H1 (cell line): ENCODE data around the gene ANP32B. TPM values are rescaled to one million over a fixed set of nuclear protein-coding genes. Genes with fewer than 3 reads are reported as not detected.

ENCODE experiments used
- CTCF ChIA-PET: fragments of 300-600 bp; sonication (Branson Sonifier 250); formaldehyde crosslinking; loops from one replicate; lab custom pipeline; 2021; ENCODE audit not compliant: partially characterized antibody; lab: Charles Lee
- POLR2A ChIA-PET: fragments of 300-600 bp; sonication (Branson Sonifier 250); formaldehyde crosslinking; loops from one replicate; lab custom pipeline; 2021; ENCODE audit warnings: inconsistent platforms; ENCODE audit not compliant: partially characterized antibody; lab: Charles Lee
- DNase-seq, 2 experiments: peaks; one replicate each; pipeline versions ENCODE4 v3.0.0 to v3.0.0-alpha.2; 2010 to 2022; ENCODE audit warnings: low spot score in 2 of 2, low read depth in 1 of 2, mixed read lengths in 1 of 2
- FAIRE-seq: peaks from 2 replicates; lab custom pipeline; 2011; peaks lifted over from hg19 to GRCh38; lab: Jason Lieb, UNC
- H2AFZ ChIP-seq: 2 replicates; pipeline ENCODE4 v1.8.1; 2012; ENCODE audit warnings: low read length, inconsistent platforms
- H2AK5ac ChIP-seq: 2 replicates; pipeline ENCODE4 v1.6.1; 2013; ENCODE audit warnings: low read depth, low read length
- H2BK120ac ChIP-seq: replicated peaks from 2 replicates; pipeline ENCODE3; 2013; ENCODE audit warnings: low read depth, low read length, inconsistent platforms
- H2BK12ac ChIP-seq: 2 replicates; pipeline ENCODE4 v1.6.1; 2013; ENCODE audit warnings: low read depth, low read length
- H2BK15ac ChIP-seq: 2 replicates; pipeline ENCODE4 v1.6.1; 2013; ENCODE audit warnings: low read length
- H2BK20ac ChIP-seq: 2 replicates; pipeline ENCODE4 v1.6.1; 2013; ENCODE audit warnings: low read length
- H2BK5ac ChIP-seq: 2 replicates; pipeline ENCODE4 v1.6.1; 2013; ENCODE audit warnings: low read depth, low read length
- H3K14ac ChIP-seq: 2 replicates; pipeline ENCODE4 v1.6.1; 2013; ENCODE audit warnings: inconsistent platforms; ENCODE audit not compliant: insufficient read length
- H3K18ac ChIP-seq: 2 replicates; pipeline ENCODE4 v1.6.1; 2013; ENCODE audit warnings: low read length; ENCODE audit errors: extremely low read depth
- H3K23ac ChIP-seq: 2 replicates; pipeline ENCODE4 v1.6.1; 2013; ENCODE audit warnings: inconsistent platforms; ENCODE audit not compliant: insufficient read length
- H3K23me2 ChIP-seq: 2 replicates; pipeline ENCODE4 v1.6.1; 2013; ENCODE audit warnings: low read depth, low read length
- H3K27ac ChIP-seq: 2 replicates; pipeline ENCODE4 v1.6.1; 2011; ENCODE audit warnings: low read depth, low read length, inconsistent platforms
- H3K27me3 ChIP-seq, 4 experiments: replicated peaks in 1 of 4; 1 replicate in 1 of 4; 2 replicates in 3 of 4; pipeline versions ENCODE4 v1.6.1 to v1.8.1; 2011 to 2013; ENCODE audit warnings: low read length in 3 of 4, mild to moderate bottlenecking in 3 of 4, inconsistent platforms in 2 of 4, mixed read lengths in 2 of 4, moderate library complexity in 1 of 4; ENCODE audit not compliant: control insufficient read depth in 3 of 4, insufficient read depth in 3 of 4; ENCODE audit errors: extremely low read depth in 1 of 4
- H3K36me3 ChIP-seq, 4 experiments: 2 replicates each; pipeline versions ENCODE4 v1.6.1 to v1.8.1; 2011 to 2013; ENCODE audit warnings: mild to moderate bottlenecking in 4 of 4, low read length in 3 of 4, moderate library complexity in 2 of 4, control low read depth in 1 of 4, inconsistent platforms in 1 of 4; ENCODE audit not compliant: insufficient read depth in 4 of 4, control insufficient read depth in 2 of 4
- H3K4ac ChIP-seq: replicated peaks from 2 replicates; pipeline ENCODE3; 2013; ENCODE audit warnings: low read length, low read depth, mixed read lengths, inconsistent platforms; ENCODE audit not compliant: insufficient read length
- H3K4me1 ChIP-seq, 4 experiments: replicated peaks in 1 of 4; 1 replicate in 1 of 4; 2 replicates in 3 of 4; pipeline versions ENCODE4 v1.6.1 to v1.8.1; 2011 to 2013; ENCODE audit warnings: low read length in 3 of 4, inconsistent platforms in 2 of 4, mixed read lengths in 1 of 4; ENCODE audit not compliant: insufficient read depth in 4 of 4, control insufficient read depth in 3 of 4
- H3K4me2 ChIP-seq, 2 experiments: 2 replicates each; pipeline versions ENCODE4 v1.6.1 to v1.8.1; 2011 to 2013; ENCODE audit warnings: low read depth in 2 of 2, low read length in 2 of 2, control low read depth in 1 of 2, inconsistent platforms in 1 of 2, mild to moderate bottlenecking in 1 of 2; ENCODE audit not compliant: insufficient read depth in 1 of 2
- H3K4me3 ChIP-seq, 4 experiments: fragments of 200-600, 300-600 bp in 1 of 4; sonication (generic), shearing (Covaris generic), sonication (Bioruptor Twin) in 1 of 4; 2 replicates each; pipeline versions ENCODE4 v1.5.1 to v1.8.1; 2011 to 2016; ENCODE audit warnings: low read length in 4 of 4, low read depth in 3 of 4, control low read depth in 2 of 4, inconsistent platforms in 2 of 4, mild to moderate bottlenecking in 2 of 4, mixed read lengths in 1 of 4, moderate library complexity in 1 of 4; ENCODE audit not compliant: insufficient read depth in 2 of 4; ENCODE audit errors: extremely low read depth in 1 of 4
- H3K56ac ChIP-seq: replicated peaks from 2 replicates; pipeline ENCODE3; 2013; ENCODE audit warnings: low read depth, mild to moderate bottlenecking, mixed read lengths, low read length, inconsistent platforms; ENCODE audit not compliant: insufficient read length
- H3K79me1 ChIP-seq: 2 replicates; pipeline ENCODE4 v1.6.1; 2013; ENCODE audit warnings: low read depth, low read length, control low read depth
- H3K79me2 ChIP-seq, 2 experiments: 2 replicates each; pipeline versions ENCODE4 v1.6.1 to v1.8.1; 2012 to 2013; ENCODE audit warnings: low read length in 2 of 2, mild to moderate bottlenecking in 2 of 2, inconsistent platforms in 1 of 2; ENCODE audit not compliant: insufficient read depth in 2 of 2, control insufficient read depth in 1 of 2
- H3K9ac ChIP-seq, 4 experiments: replicated peaks in 1 of 4; 1 replicate in 1 of 4; 2 replicates in 3 of 4; pipeline versions ENCODE4 v1.6.1 to v1.8.1; 2011 to 2013; ENCODE audit warnings: low read depth in 3 of 4, low read length in 3 of 4, control low read depth in 2 of 4, mild to moderate bottlenecking in 2 of 4, moderate library complexity in 2 of 4, inconsistent platforms in 1 of 4; ENCODE audit errors: extremely low read depth in 1 of 4
- H3K9me3 ChIP-seq, 2 experiments: 2 replicates each; pipeline versions ENCODE4 v1.6.1 to v1.8.1; 2012 to 2013; ENCODE audit warnings: mild to moderate bottlenecking in 2 of 2, moderate library complexity in 2 of 2, control low read depth in 1 of 2, inconsistent platforms in 1 of 2, low read depth in 1 of 2, low read length in 1 of 2, mixed read lengths in 1 of 2; ENCODE audit not compliant: insufficient read depth in 2 of 2
- H4K20me1 ChIP-seq, 2 experiments: replicated peaks in 1 of 2; 2 replicates each; pipeline versions ENCODE3 to v1.8.1; 2011 to 2013; ENCODE audit warnings: inconsistent platforms in 2 of 2, low read length in 2 of 2, mild to moderate bottlenecking in 1 of 2; ENCODE audit not compliant: insufficient read depth in 2 of 2, control insufficient read depth in 1 of 2
- H4K5ac ChIP-seq: 2 replicates; pipeline ENCODE4 v1.6.1; 2013; ENCODE audit warnings: low read length, low read depth, mixed read lengths, inconsistent platforms; ENCODE audit not compliant: insufficient read length
- H4K8ac ChIP-seq: 2 replicates; pipeline ENCODE4 v1.8.0; 2013; ENCODE audit warnings: mild to moderate bottlenecking, moderate library complexity, low read length, inconsistent platforms; ENCODE audit not compliant: insufficient read depth; ENCODE audit errors: extremely low read depth
- H4K91ac ChIP-seq: replicated peaks from 2 replicates; pipeline ENCODE3; 2013; ENCODE audit warnings: low read length, mixed read lengths, inconsistent platforms; ENCODE audit not compliant: insufficient read length
- CREB1 ChIP-seq: IDR thresholded peaks from 2 replicates; pipeline ENCODE4 v1.6.1; 2012; ENCODE audit warnings: inconsistent platforms
- CTCF ChIP-seq, 3 experiments: IDR thresholded peaks; 1 replicate in 2 of 3; 2 replicates in 1 of 3; pipeline versions ENCODE4 v1.5.1 to v1.6.1; 2011; ENCODE audit warnings: low read length in 3 of 3, mild to moderate bottlenecking in 3 of 3, inconsistent platforms in 2 of 3, low read depth in 1 of 3, moderate library complexity in 1 of 3; ENCODE audit not compliant: insufficient read depth in 1 of 3; ENCODE audit errors: control extremely low read depth in 1 of 3
- JUN ChIP-seq: IDR thresholded peaks from 2 replicates; pipeline ENCODE4 v1.6.1; 2011; ENCODE audit warnings: low read depth, mild to moderate bottlenecking, improper control_type of control experiment, low read length
- KDM1A ChIP-seq: fragments of 200-600, 300-600 bp; sonication (generic); IDR thresholded peaks from 2 replicates; pipeline ENCODE4 v1.7.1; 2016; ENCODE audit warnings: mild to moderate bottlenecking, low read length, borderline replicate concordance
- SRF ChIP-seq: IDR thresholded peaks from 2 replicates; pipeline ENCODE4 v1.6.1; 2011; ENCODE audit warnings: mild to moderate bottlenecking, low read depth, low read length, moderate library complexity
- SUZ12 ChIP-seq: fragments of 200-600 bp; sonication (generic); IDR thresholded peaks from 2 replicates; pipeline ENCODE4 v1.6.1; 2012; ENCODE audit warnings: mild to moderate bottlenecking, inconsistent platforms, low read length, moderate library complexity, mixed read lengths
- TAF1 ChIP-seq: IDR thresholded peaks from 2 replicates; pipeline ENCODE4 v1.6.1; 2011; ENCODE audit warnings: mild to moderate bottlenecking, low read depth, low read length
- TAF7 ChIP-seq: optimal IDR thresholded peaks from 2 replicates; pipeline ENCODE3; 2011; ENCODE audit warnings: low read depth, mild to moderate bottlenecking, inconsistent platforms, low read length, moderate library complexity, borderline replicate concordance
- TEAD4 ChIP-seq: IDR thresholded peaks from 2 replicates; pipeline ENCODE4 v1.6.1; 2012; ENCODE audit warnings: low read depth, low read length, inconsistent platforms, mixed read lengths
- ZNF274 ChIP-seq: IDR thresholded peaks from 2 replicates; pipeline ENCODE4 v1.7.0; 2012; ENCODE audit warnings: low read length, borderline replicate concordance; ENCODE audit errors: extremely low read depth
- WGBS, 2 experiments: shearing (Covaris generic) in 1 of 2; methylation state at CpG; one replicate each; pipeline versions ENCODE4 v1.1.6 to v1.1.7; 2013 to 2015; ENCODE audit warnings: low lambda C conversion rate in 2 of 2, mixed read lengths in 2 of 2, inconsistent platforms in 1 of 2, low coverage in 1 of 2, missing lambda C conversion rate in 1 of 2; ENCODE audit not compliant: insufficient replicate concordance in 2 of 2, insufficient coverage in 1 of 2, insufficient read length in 1 of 2; ENCODE audit errors: extremely low coverage in 1 of 2, missing lambda C conversion rate in 1 of 2; 5-methylcytosine and 5-hydroxymethylcytosine counted together
- polyA plus RNA-seq, 7 experiments: library from polyadenylated mRNA; depleted of rRNA in 3 of 7; stranded (reverse) in 5 of 7; unstranded in 2 of 7; fragments of >200 nt in 5 of 7; fragments of 200-250 nt in 2 of 7; gene quantifications; 1 replicate in 5 of 7; 2 replicates in 1 of 7; 4 replicates in 1 of 7; pipeline versions ENCODE4 v1.2.1 to v1.2.3, GENCODE V29; 2011 to 2013; ENCODE audit warnings: missing spikeins in 2 of 7, mixed read lengths in 2 of 7
- total RNA-seq: library from RNA; stranded (reverse); fragmentation: NEBNext Ultra II Directional; extraction: Animal tissue kit (Norgen Biotek cat#: 25700); gene quantifications from 2 replicates; pipeline ENCODE4 v1.2.1, GENCODE V29; 2021

The ANP32B gene
- total and polyA plus RNA-seq, 2 of the 8 experiments (the other 6 are each of a cell fraction or from before 2014, with no cell fraction given) = 7.6 to 88.1 TPM

GRCh38 chr9:98021306-98022040 is 38.3 kb downstream of the ANP32B start:
- Histone ChIP-seq H4K20me1 (peaks cover 0 to 5% of the 10 kb centered on the region in 2 experiments), H3K79me2 (no peaks in the 10 kb centered on the region), H3K9ac (no peak overlapping the region), H2BK5ac (peak overlapping the region; percentile 35; the same call in 1 of the 2 replicates), H3K9me3 (no peaks in the 10 kb centered on the region), H3K4me1 (no peaks in the 10 kb centered on the region), H3K27ac (no peak overlapping the region), H2BK15ac (no peak overlapping the region)
- CTCF ChIA-PET = interaction anchor here (1.3 to 1.7 kb wide), 5 partner anchors 9 to 24 kb away, joined by 3 to 8 read pairs (median 4); no protein-coding TSS in a partner anchor
- TF ChIP-seq SRF (no peak), SUZ12 (no peak), TEAD4 (no peak), CTCF (IDR thresholded peaks at IDR 0.05; ENCODE audit: control extremely low read depth in 1 of 3, insufficient read depth in 1 of 3, low read depth in 1 of 3, low read length in 3 of 3) (no peak), TAF7 (no peak), ZNF274 (no peak), CREB1 (no peak), JUN (no peak), TAF1 (no peak), KDM1A (no peak)
- TF ChIP-seq, all 59 proteins: peak for 0
- Histone ChIP-seq H3K4me2 (no peak overlapping the region), H3K4me3 (no peak overlapping the region), H3K36me3 (peaks cover 0 to 3% (median 1%) of the 10 kb centered on the region in 4 experiments; a peak in 1 of 8 replicates), H2BK12ac (no peak overlapping the region), H3K56ac (no peak overlapping the region), H4K5ac (no peak overlapping the region), H4K91ac (no peak overlapping the region), H3K4ac (peak overlapping the region; percentile 78), H3K27me3 (no peaks in the 10 kb centered on the region), H3K79me1 (no peaks in the 10 kb centered on the region), H3K18ac (no peak overlapping the region), H2AK5ac (no peak overlapping the region), H2BK120ac (no peak overlapping the region), H2AFZ (no peak overlapping the region), H3K23ac (no peak overlapping the region), H3K23me2 (no peaks in the 10 kb centered on the region), H2BK20ac (no peak overlapping the region), H3K14ac (no peak overlapping the region), H4K8ac (no peak overlapping the region)
- DNase-seq (no peak), FAIRE-seq (no peak)
- POLR2A ChIA-PET = interaction anchor here (1.2 kb wide), 1 partner anchor 27 kb away, joined by 4 read pairs; no protein-coding TSS in a partner anchor
- WGBS, 2 experiments = 85% methylated on average over 8 of the region's 8 CpGs; no CpG with 5 or more reads in 1 of the 2 experiments
